ENCODE measurements around the gene NOS3.

NOS3 gene

GRCh38 chr7:150970424-150970823 lies 20.4 kb upstream of the NOS3 start:
- DNase-seq (ENCODE audit: low read depth) = no peak

GRCh38 chr7:150971242-150972022 lies 19.4 kb upstream of the NOS3 start:
- H3K4me3 ChIP-seq (ENCODE audit: low read depth, low read length) = no peak overlapping the region
- TF ChIP-seq CTCF (IDR thresholded peaks at IDR 0.05; ENCODE audit: insufficient read depth, low read depth, low read length, missing control alignments) = no peak
- DNase-seq (ENCODE audit: low read depth) = no peak

More at GRCh38 chr7:150970424-150970823, 20.4 kb upstream of the NOS3 start:
- no peak for TF ChIP-seq CTCF (IDR thresholded peaks at IDR 0.05; ENCODE audit: insufficient read depth, low read depth, low read length, missing control alignments)
- H3K4me3 ChIP-seq (ENCODE audit: low read depth, low read length) = no peak overlapping the region

- no peak for DNase-seq (ENCODE audit: low read depth)
- TF ChIP-seq CTCF (IDR thresholded peaks at IDR 0.05; ENCODE audit: insufficient read depth, low read depth, low read length, missing control alignments) = no peak
- no peak overlapping the region for H3K4me3 ChIP-seq (ENCODE audit: low read depth, low read length)
Observed at GRCh38 chr7:150972023-150972468, 18.8 kb upstream of the NOS3 start.

- TF ChIP-seq CTCF (IDR thresholded peaks at IDR 0.05; ENCODE audit: insufficient read depth, low read depth, low read length, missing control alignments) = no peak
- DNase-seq (ENCODE audit: low read depth) = no peak
- H3K4me3 ChIP-seq (ENCODE audit: low read depth, low read length) = no peak overlapping the region
Observed at GRCh38 chr7:150972741-150973140, 18.1 kb upstream of the NOS3 start.

- no peak for DNase-seq (ENCODE audit: low read depth)
- H3K4me3 ChIP-seq (ENCODE audit: low read depth, low read length) = no peak overlapping the region
- no peak for TF ChIP-seq CTCF (IDR thresholded peaks at IDR 0.05; ENCODE audit: insufficient read depth, low read depth, low read length, missing control alignments)
Observed at GRCh38 chr7:150973571-150974451, 17.0 kb upstream of the NOS3 start.

GRCh38 chr7:150974468-150975391 lies 16.1 kb upstream of the NOS3 start:
- peak; percentile 76 for DNase-seq (ENCODE audit: low read depth)
- H3K4me3 ChIP-seq (ENCODE audit: low read depth, low read length) = peak overlapping the region; percentile 43
- peak; percentile 20 for TF ChIP-seq CTCF (IDR thresholded peaks at IDR 0.05; ENCODE audit: insufficient read depth, low read depth, low read length, missing control alignments)

All from GM12865 (cell line).